GM12892 (cell line): ENCODE results near the gene ACBD5.

Experiments used
- POLR2AphosphoS5 ChIP-seq: IDR thresholded peaks from 2 replicates; pipeline ENCODE4 v1.6.1; 2011; ENCODE audit warnings: low read depth, low read length, control low read depth
- TAF1 ChIP-seq: IDR thresholded peaks from 2 replicates; pipeline ENCODE4 v1.6.1; 2011; ENCODE audit warnings: low read depth, mild to moderate bottlenecking, control low read depth, low read length, borderline replicate concordance

DNA sequence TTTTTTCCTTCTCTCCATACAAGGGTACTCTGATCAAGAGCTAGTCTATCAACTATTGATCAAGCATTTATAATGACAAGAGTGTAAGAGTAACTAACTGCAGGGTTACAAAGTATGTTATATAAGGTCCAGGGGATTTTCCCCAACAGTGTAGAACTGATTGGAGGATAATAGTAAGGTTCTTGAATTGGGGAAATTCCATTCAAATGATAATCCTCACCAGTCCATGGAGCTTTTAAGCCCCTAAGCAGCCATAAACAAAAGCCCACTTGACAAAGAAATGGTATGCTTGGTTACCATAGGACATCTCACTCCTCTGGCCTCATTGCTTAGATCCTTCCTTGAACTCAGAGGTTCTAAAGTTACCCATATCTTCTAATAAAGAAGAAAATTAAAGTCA lies 94.7 kb downstream of the ACBD5 start:
- no peak for TF ChIP-seq TAF1
- no peak for TF ChIP-seq POLR2AphosphoS5
